Astrocyte (in vitro differentiated cells and primary cell): ENCODE results near the gene PLEKHG4B.

Experiments used
- CTCF ChIP-seq: IDR thresholded peaks from 2 replicates; pipeline ENCODE4 v1.5.1; 2011; ENCODE audit warnings: low read depth, mild to moderate bottlenecking, inconsistent platforms, low read length, moderate library complexity; ENCODE audit not compliant: insufficient read depth
- EZH2 ChIP-seq: IDR thresholded peaks from 2 replicates; pipeline ENCODE4 v1.6.1; 2012; ENCODE audit warnings: mild to moderate bottlenecking, low read length, inconsistent platforms; ENCODE audit not compliant: insufficient read depth

DNA sequence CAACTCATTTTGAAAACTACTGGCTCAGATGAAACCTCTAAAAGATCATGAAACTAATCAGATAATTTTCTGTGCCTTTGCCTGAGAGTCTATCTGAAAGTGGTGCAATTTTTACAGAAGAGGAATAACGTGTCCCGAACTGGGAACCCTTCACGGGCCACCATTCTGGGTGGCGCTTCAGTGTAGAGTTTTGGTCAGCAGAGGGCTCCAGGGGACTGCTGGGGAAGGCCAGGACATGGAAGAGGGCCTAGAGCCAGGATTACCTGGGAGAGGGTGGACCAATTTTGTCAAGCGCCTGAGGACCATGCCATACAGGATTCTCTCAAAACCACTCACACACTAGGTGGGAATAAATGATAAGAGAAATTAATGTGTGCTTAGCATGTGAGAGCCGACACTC, 49.7 kb upstream of the PLEKHG4B start:
- TF ChIP-seq CTCF (peak; percentile 42), EZH2 (no peak)
